ENCODE data around the gene LITAFD. TPM values are rescaled to one million over a fixed set of nuclear protein-coding genes. Genes with fewer than 3 reads are reported as not detected.
A peak's percentile ranks its signal among the peaks of the same experiment; 100 is the strongest.

Gene LITAFD
- total RNA-seq, 4 donors from 2014 or later = not detected

DNA sequence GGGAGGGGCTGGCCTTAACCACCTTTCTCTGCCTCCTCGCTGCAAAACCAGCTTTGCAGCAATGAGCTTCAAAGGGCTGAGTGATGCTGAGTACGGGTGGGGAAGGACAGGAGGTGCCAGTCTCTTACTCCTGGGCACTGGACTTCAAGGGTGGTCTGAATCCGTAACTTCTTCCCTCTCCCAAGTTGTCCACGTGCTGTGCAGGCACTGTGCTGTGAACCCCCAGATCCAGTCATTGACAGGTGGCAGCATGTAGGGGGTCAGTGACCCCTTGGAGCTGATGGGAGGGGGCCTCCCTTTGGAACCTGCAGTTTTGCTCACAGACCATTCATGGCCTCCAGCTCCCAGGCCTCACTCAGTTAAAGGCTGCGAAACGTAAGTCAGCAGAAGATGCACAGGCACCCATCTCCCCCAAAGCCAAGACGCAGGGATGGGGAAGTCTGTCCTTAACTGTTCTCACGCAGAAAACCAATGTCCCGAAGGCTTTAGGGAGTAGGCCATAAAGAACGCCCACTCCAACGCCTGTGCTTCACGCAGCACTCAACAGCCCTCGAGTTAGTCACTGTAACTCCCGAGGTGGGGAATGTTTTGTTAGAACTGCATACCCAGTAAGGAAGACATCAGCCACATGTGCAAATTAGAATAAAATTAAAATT, 7.9 kb downstream of the LITAFD start:
- H3K36me3 ChIP-seq = peaks cover 0 to 74% (median 16%) of the 10 kb centered on the region in 3 donors
- H3K4me1 ChIP-seq = peaks cover 0 to 15% (median 11%) of the 10 kb centered on the region in 4 donors
- no peaks in the 10 kb centered on the region for H3K9me3 ChIP-seq
- H3K27me3 ChIP-seq = peaks cover 0 to 7% of the 10 kb centered on the region in 2 donors
- H3K27ac ChIP-seq = no peak overlapping the region
- 75 to 76% methylated on average over 12 to 14 of the region's 14 CpGs for WGBS, 2 donors
- DNase-seq (ENCODE audit: low spot score in 2 of 2) = no peak
- no peak for TF ChIP-seq POLR2A (IDR thresholded peaks at IDR 0.05)
- TF ChIP-seq, protein P1, sequence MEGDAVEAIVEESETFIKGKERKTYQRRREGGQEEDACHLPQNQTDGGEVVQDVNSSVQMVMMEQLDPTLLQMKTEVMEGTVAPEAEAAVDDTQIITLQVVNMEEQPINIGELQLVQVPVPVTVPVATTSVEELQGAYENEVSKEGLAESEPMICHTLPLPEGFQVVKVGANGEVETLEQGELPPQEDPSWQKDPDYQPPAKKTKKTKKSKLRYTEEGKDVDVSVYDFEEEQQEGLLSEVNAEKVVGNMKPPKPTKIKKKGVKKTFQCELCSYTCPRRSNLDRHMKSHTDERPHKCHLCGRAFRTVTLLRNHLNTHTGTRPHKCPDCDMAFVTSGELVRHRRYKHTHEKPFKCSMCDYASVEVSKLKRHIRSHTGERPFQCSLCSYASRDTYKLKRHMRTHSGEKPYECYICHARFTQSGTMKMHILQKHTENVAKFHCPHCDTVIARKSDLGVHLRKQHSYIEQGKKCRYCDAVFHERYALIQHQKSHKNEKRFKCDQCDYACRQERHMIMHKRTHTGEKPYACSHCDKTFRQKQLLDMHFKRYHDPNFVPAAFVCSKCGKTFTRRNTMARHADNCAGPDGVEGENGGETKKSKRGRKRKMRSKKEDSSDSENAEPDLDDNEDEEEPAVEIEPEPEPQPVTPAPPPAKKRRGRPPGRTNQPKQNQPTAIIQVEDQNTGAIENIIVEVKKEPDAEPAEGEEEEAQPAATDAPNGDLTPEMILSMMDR (IDR thresholded peaks at IDR 0.05) = no peak
- TF ChIP-seq EP300 (IDR thresholded peaks at IDR 0.05) = no peak
- no peak overlapping the region for H3K4me3 ChIP-seq

DNA sequence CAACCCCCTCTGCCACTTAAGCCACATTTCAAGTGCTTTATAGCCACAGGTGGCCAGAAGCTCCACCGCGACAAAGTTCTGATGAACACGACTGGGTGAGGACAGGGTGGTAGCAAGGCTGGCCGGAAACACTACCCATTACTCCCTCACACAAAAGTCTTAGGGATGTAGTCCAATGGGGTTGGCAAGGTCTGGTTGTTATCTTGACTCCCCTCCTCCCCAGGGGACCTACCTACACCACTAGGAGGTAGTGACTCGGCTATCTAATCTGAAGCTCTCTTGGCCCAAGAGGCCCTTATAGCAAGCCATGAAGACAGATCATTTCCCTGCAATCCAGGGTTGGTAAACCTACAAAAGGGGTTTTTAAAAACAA, 8.4 kb downstream of the LITAFD start:
- TF ChIP-seq POLR2A (IDR thresholded peaks at IDR 0.05) (no peak), EP300 (IDR thresholded peaks at IDR 0.05) (no peak)
- TF ChIP-seq, protein P1 (IDR thresholded peaks at IDR 0.05) = no peak

DNA sequence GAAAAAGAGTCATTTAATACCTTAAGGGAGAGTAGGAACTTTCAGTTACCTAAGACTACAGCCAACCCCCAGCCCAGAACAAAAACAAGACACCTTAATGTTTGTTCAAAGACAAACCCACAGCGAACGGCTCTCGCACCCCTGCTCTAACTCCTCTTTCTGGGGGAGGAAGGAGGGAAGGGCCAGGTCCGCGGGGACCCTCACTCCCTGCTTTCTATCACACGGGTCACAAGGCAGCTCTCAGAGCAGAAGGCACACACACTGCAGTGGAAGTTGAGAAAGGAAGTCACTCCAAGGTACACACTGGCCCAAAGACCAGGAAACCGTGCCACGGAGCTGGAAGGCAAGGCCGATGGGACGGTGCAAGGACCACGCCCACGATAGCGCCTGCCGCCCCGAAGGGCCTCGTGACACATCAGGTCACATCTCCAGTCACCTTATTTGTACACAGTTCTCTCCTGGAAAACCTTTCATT, 10.0 kb downstream of the LITAFD start:
- peaks cover 0 to 95% (median 27%) of the 10 kb centered on the region in 3 donors for H3K36me3 ChIP-seq
- no peak overlapping the region for H3K27ac ChIP-seq
- WGBS, 2 donors = 80 to 86% methylated on average over 16 of the region's 16 CpGs

More for the DNA sequence above, 8.4 kb downstream of the LITAFD start:
- Histone ChIP-seq H3K4me1 (peaks cover 0 to 11% (median 10%) of the 10 kb centered on the region in 4 donors), H3K36me3 (peaks cover 0 to 79% (median 21%) of the 10 kb centered on the region in 3 donors), H3K27me3 (peaks cover 0 to 1% of the 10 kb centered on the region in 2 donors), H3K27ac (no peak overlapping the region), H3K4me3 (no peak overlapping the region), H3K9me3 (no peaks in the 10 kb centered on the region)
- 84 to 86% methylated on average over 5 of the region's 5 CpGs for WGBS, 2 donors
- no peak for DNase-seq (ENCODE audit: low spot score in 2 of 2)

DNA sequence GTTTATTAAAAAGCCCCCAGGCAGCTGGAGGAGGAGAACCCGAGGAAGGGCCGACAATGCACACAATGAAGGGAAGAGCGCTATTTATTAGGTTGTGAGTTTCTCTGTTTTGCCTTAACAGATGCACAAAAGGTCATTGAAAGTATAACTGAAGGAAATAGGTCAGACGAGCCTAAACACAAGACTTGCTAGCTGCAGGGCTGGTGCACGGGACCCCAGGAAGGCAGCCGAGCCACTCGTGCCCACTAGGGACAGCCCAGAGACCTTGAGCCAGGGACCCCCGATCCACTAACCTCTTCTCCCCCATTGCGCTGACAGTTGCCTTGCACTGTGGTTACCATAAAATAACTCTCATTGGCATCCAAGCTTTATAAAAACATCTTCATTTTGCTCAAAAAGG, 11.3 kb downstream of the LITAFD start:
- Histone ChIP-seq H3K27ac (no peak overlapping the region), H3K27me3 (no peaks in the 10 kb centered on the region), H3K4me1 (no peaks in the 10 kb centered on the region), H3K36me3 (peaks cover 0 to 96% (median 34%) of the 10 kb centered on the region in 3 donors), H3K9me3 (no peaks in the 10 kb centered on the region), H3K4me3 (no peak overlapping the region)
- TF ChIP-seq, protein P1 (IDR thresholded peaks at IDR 0.05) = no peak
- no peak for TF ChIP-seq EP300 (IDR thresholded peaks at IDR 0.05)
- TF ChIP-seq POLR2A (IDR thresholded peaks at IDR 0.05) = no peak
- DNase-seq (ENCODE audit: low spot score in 2 of 2) = no peak
- WGBS, 2 donors = 68 to 73% methylated on average over 9 of the region's 9 CpGs

More for the DNA sequence above, 10.0 kb downstream of the LITAFD start:
- no peaks in the 10 kb centered on the region for H3K4me1 ChIP-seq
- H3K4me3 ChIP-seq = no peak overlapping the region
- TF ChIP-seq EP300 (IDR thresholded peaks at IDR 0.05) = no peak
- TF ChIP-seq POLR2A (IDR thresholded peaks at IDR 0.05) = no peak
- TF ChIP-seq, protein P1 (IDR thresholded peaks at IDR 0.05) = no peak
- peak in 1 of 2 donors; percentile 13 for DNase-seq (ENCODE audit: low spot score in 2 of 2)
- H3K9me3 ChIP-seq = no peaks in the 10 kb centered on the region
- H3K27me3 ChIP-seq = no peaks in the 10 kb centered on the region

DNA sequence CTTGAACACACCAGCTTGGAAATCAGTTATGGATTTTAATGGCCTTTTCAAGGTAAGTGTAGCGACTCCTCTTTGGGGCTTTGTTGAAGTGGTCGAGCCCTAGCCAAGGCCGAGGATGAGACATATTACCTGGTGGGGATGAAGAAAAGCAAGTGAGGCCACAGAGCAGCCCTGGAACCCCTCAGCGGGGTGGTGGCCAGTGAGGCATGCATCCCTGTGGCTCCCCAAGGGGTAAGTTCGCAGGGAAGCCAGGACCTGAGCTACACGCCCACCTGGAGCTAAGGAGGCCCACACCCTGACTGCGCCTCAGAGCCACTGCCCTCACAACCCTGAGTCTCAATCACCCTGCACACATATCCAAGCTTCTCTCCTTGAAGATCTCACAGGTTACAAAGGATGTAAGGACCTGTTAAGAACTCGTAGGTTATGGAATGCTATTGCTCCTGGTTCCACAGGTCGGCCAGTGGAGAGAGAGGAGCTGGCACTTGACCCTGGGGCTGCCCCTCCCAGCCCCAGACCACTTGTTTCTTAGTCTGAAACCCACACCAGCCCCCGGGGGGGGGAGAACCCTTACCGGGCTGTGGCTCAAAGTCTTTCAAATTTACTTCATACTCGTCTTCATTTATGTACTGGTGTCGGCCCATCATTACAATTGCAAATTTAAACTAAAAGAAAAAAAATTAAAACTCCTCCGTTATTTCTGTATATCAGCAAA, 12.0 kb downstream of the LITAFD start:
- peak in 1 of 2 donors; percentile 8 for DNase-seq (ENCODE audit: low spot score in 2 of 2)
- H3K27me3 ChIP-seq = no peaks in the 10 kb centered on the region

More for the DNA sequence above, 12.0 kb downstream of the LITAFD start:
- TF ChIP-seq POLR2A (IDR thresholded peaks at IDR 0.05) = no peak
- TF ChIP-seq, protein P1 (IDR thresholded peaks at IDR 0.05) = no peak
- TF ChIP-seq EP300 (IDR thresholded peaks at IDR 0.05) = no peak
- H3K4me3 ChIP-seq = no peak overlapping the region
- H3K36me3 ChIP-seq = peaks cover 0 to 100% (median 34%) of the 10 kb centered on the region in 3 donors
- no peak overlapping the region for H3K27ac ChIP-seq
- WGBS, 2 donors = 79 to 85% methylated on average over 13 to 14 of the region's 14 CpGs
- H3K9me3 ChIP-seq = no peaks in the 10 kb centered on the region
- H3K4me1 ChIP-seq = no peaks in the 10 kb centered on the region

All from tibial nerve (tissue), 4 donors.